Right lobe of liver (tissue), 6 donors: ENCODE data around the gene TMEM187. TPM values are rescaled to one million over a fixed set of nuclear protein-coding genes. Genes with fewer than 3 reads are reported as not detected.
A peak's percentile ranks its signal among the peaks of the same experiment; 100 is the strongest.

Source experiments
- ATAC-seq, 4 donors: fragments of 200-7000 bp; cut with Tn5 transposase; one replicate each; pipeline ENCODE4 v1.9.1; 2020; ENCODE audit warnings: mild to moderate bottlenecking in 4 of 4, moderate library complexity in 4 of 4
- DNase-seq, 3 donors: peaks; one replicate each; pipeline ENCODE4 v3.0.0-alpha.2; 2020
- H3K27ac ChIP-seq, 3 donors: fragments of 200-600 bp; one replicate each; pipeline ENCODE4 v1.8.0; 2022
- H3K27me3 ChIP-seq, 2 donors: fragments of 200-600 bp; one replicate each; pipeline ENCODE4 v1.8.0; 2022
- H3K36me3 ChIP-seq, 4 donors: fragments of 200-600 bp; sonication (generic) in 1 of 4; one replicate each; pipeline versions ENCODE4 v1.5.1 to v1.8.0; 2017 to 2022; ENCODE audit warnings: control low read depth in 1 of 4
- H3K4me1 ChIP-seq, 4 donors: fragments of 200-600 bp; sonication (generic) in 1 of 4; one replicate each; pipeline versions ENCODE4 v1.5.1 to v1.8.0; 2017 to 2022; ENCODE audit warnings: control low read depth in 1 of 4
- H3K4me3 ChIP-seq, 3 donors: fragments of 200-600 bp; one replicate each; pipeline ENCODE4 v1.8.0; 2022
- H3K9me3 ChIP-seq, 4 donors: fragments of 200-600 bp; sonication (generic) in 1 of 4; one replicate each; pipeline versions ENCODE4 v1.5.1 to v1.8.0; 2017 to 2022; ENCODE audit warnings: control low read depth in 1 of 4
- POLR2A ChIP-seq: fragments of 450-650 bp; IDR thresholded peaks from one replicate; pipeline ENCODE4 v1.6.1; 2017; ENCODE audit warnings: antibody characterized with exemption, mild to moderate bottlenecking
- WGBS: methylation state at CpG from one replicate; pipeline ENCODE4 v1.1.6; 2018; ENCODE audit warnings: low coverage, low lambda C conversion rate; ENCODE audit not compliant: insufficient coverage; ENCODE audit errors: missing lambda C conversion rate; 5-methylcytosine and 5-hydroxymethylcytosine counted together
- intact Hi-C, 2 donors: fragments of 100-400 bp; cut with DNase I; formaldehyde crosslinking; loops; one replicate each; pipeline versions ENCODE4 v1.11.2 to v1.14.1; 2022
- total RNA-seq, 6 experiments: library from RNA; depleted of rRNA in 2 of 6; stranded (reverse); fragments of >200 nt in 2 of 6; fragmentation: NEBNext Ultra II Directional in 3 of 6; extraction: Animal tissue kit (Norgen Biotek cat#: 25700) in 3 of 6; gene quantifications; one replicate each; pipeline versions ENCODE4 v1.1.0 to v1.2.4, GENCODE V29; 2016 to 2023
- TF ChIP-seq, protein P1 (sequence below), 4 donors: fragments of 200-600 bp in 3 of 4; fragments of 450-650 bp in 1 of 4; IDR thresholded peaks; one replicate each; pipeline versions ENCODE4 v1.5.1 to v1.8.0; 2016 to 2022; ENCODE audit warnings: antibody characterized with exemption in 4 of 4, mild to moderate bottlenecking in 2 of 4
- donor health status: DM: no; HTN: yes; CAD: no.
- donor health status: DM: no; HTN: no; CAD: no.
- donor health status: DM: no; HTN: no; CAD: no.
- donor health status: DM: no; HTN: yes; CAD: no.
- donor health status: DM: no; HTN: yes; CAD: no.

TMEM187 gene
- total RNA-seq, 6 experiments from 2014 or later: 3.8 to 10.3 (median 5.9) TPM

DNA sequence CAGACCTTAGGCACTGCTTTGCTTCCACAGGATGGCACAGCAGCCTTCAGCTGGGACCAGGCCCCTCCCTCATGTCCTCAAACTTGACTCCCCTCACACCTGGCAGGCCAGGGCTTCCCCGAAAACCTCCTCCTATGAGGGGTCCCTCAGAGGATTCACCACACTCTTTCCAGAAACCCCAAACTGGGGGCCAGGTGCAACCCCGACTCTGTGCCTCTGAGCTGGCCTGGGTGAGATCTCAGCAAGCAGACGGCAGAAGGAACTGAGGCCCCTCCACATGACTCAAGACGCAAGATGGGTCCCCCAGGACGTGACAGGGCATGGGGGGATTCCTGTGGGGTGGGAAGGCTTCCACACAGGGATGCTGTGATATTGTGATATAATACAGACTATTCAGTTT lies 7.1 kb upstream of the TMEM187 start:
- no peak overlapping the region for H3K4me3 ChIP-seq
- H3K9me3 ChIP-seq: no peaks in the 10 kb centered on the region
- ATAC-seq: no peak
- intact Hi-C loops: no loop called here
- no peak for DNase-seq
- H3K27ac ChIP-seq: no peak overlapping the region
- 87% methylated on average over 3 of the region's 5 CpGs for WGBS
- peaks cover 0 to 41% (median 0%) of the 10 kb centered on the region in 4 donors for H3K4me1 ChIP-seq
- no peak for TF ChIP-seq POLR2A
- TF ChIP-seq, protein P1, sequence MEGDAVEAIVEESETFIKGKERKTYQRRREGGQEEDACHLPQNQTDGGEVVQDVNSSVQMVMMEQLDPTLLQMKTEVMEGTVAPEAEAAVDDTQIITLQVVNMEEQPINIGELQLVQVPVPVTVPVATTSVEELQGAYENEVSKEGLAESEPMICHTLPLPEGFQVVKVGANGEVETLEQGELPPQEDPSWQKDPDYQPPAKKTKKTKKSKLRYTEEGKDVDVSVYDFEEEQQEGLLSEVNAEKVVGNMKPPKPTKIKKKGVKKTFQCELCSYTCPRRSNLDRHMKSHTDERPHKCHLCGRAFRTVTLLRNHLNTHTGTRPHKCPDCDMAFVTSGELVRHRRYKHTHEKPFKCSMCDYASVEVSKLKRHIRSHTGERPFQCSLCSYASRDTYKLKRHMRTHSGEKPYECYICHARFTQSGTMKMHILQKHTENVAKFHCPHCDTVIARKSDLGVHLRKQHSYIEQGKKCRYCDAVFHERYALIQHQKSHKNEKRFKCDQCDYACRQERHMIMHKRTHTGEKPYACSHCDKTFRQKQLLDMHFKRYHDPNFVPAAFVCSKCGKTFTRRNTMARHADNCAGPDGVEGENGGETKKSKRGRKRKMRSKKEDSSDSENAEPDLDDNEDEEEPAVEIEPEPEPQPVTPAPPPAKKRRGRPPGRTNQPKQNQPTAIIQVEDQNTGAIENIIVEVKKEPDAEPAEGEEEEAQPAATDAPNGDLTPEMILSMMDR (IDR thresholded peaks at IDR 0.05): no peak
- no peaks in the 10 kb centered on the region for H3K27me3 ChIP-seq
- peaks cover 0 to 39% (median 15%) of the 10 kb centered on the region in 4 donors for H3K36me3 ChIP-seq

DNA sequence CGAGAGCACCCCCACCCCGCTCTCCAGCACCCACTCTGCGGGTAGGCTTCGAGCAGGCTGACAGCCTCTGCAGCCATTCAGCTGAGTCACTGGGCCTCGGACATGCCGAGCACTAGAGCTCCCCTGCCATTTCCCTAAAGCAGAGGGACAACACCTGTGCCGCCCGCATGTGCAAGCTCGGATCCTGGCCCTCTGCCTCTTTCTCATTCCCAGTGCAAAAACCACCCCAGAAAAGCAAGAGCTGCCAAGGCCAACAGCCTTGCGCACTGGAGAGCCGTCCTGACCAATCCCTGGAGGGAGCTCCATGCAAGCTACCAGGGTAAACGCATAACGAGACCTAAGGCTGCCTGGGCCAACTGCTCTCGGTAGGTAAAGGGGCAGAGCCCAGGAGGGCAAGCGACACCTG lies 6.3 kb upstream of the TMEM187 start:
- H3K27ac ChIP-seq: peak overlapping the region in 2 of 3 donors; percentile 6 to 39
- ATAC-seq (peak; percentile 5 to 45 (median 42)), DNase-seq (peak; percentile 46 to 80 (median 77))
- no peaks in the 10 kb centered on the region for H3K9me3 ChIP-seq
- peaks cover 0 to 41% (median 0%) of the 10 kb centered on the region in 4 donors for H3K4me1 ChIP-seq
- H3K4me3 ChIP-seq: no peak overlapping the region
- intact Hi-C loops: no loop called here
- peaks cover 0 to 30% (median 11%) of the 10 kb centered on the region in 4 donors for H3K36me3 ChIP-seq
- 49% methylated on average over 12 of the region's 15 CpGs for WGBS
- no peaks in the 10 kb centered on the region for H3K27me3 ChIP-seq
- TF ChIP-seq, protein P1 (IDR thresholded peaks at IDR 0.05): no peak
- no peak for TF ChIP-seq POLR2A

DNA sequence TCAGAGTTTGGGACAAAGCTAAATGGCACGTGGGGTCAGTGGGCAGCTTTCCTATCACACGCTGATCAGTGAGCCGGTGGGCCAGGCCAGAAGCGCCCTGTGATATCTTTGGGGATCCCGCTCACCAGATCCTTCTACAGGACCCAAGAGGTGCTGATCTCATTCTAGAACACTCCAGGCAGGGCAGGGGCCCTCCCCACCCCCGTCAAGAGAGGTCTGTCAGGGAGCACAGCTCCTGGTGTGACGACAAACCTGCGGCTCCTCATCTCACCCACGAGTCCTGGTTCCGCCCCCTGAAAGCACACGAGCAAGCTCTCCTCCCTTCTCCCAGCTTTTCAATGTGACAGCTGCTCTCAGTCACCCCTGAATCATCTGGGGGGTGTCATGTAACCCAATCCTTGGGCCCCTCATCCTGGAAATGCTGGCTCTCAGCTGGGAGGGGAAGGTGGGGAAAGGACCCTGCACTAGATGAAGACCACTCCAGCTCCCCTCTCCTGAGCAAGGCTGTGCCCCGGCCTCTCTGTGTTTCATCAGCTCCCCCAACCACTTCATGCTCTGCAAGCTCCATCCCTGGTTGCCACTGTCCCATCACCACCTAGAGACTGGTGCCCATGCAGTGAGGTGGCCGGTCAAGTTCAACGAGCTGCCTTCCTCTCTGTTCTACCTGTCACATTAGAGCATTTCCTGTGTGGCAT lies 5.6 kb upstream of the TMEM187 start:
- peaks cover 0 to 41% (median 0%) of the 10 kb centered on the region in 4 donors for H3K4me1 ChIP-seq
- H3K27ac ChIP-seq: peak overlapping the region; percentile 6 to 45 (median 39)
- no peak overlapping the region for H3K4me3 ChIP-seq
- intact Hi-C loops: no loop called here
- TF ChIP-seq, protein P1 (IDR thresholded peaks at IDR 0.05): no peak
- TF ChIP-seq POLR2A: no peak
- DNase-seq (peak in 1 of 3 donors; percentile 48), ATAC-seq (no peak)
- H3K36me3 ChIP-seq: peaks cover 0 to 23% (median 5%) of the 10 kb centered on the region in 4 donors
- H3K9me3 ChIP-seq: no peaks in the 10 kb centered on the region
- WGBS: 53% methylated on average over 5 of the region's 14 CpGs
- H3K27me3 ChIP-seq: no peaks in the 10 kb centered on the region

DNA sequence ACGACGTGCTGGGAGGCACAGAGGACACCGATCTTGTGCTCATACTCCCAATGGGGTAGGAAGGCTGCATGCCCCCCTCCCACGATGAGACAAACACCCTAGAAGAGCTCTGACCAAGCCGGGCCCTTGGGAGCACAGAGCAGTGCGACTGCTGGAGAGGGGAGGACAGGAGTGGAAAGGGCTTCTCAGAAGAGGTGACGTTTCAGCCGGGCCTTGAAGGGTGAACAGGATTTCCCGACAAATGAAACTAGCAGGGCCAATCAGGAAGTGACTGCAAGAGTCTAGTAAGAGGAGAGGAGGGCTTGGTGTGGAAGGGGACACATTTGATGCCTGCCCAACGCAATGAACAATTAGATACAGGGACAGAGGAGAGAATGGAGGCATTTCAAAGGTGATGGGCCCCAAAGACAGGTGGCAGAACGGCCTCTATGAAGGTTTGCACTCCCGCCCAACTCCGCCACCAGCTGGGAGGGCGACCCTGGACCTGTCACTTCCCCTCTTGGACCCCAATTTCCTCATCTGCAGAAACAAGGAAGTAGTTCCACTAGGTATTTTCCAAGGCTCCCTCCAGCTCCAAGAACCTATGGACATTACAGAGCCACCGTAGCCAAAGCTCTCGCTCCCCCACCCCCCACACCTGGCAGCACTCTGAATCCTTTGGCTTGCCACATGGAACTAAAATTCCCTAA lies 4.9 kb upstream of the TMEM187 start:
- Histone ChIP-seq H3K27me3 (no peaks in the 10 kb centered on the region), H3K4me1 (peaks cover 0 to 41% (median 0%) of the 10 kb centered on the region in 4 donors), H3K27ac (peak overlapping the region in 2 of 3 donors; percentile 39 to 45), H3K4me3 (no peak overlapping the region), H3K9me3 (no peaks in the 10 kb centered on the region), H3K36me3 (peaks cover 0 to 16% (median 3%) of the 10 kb centered on the region in 4 donors)
- 62% methylated on average over 13 of the region's 16 CpGs for WGBS
- ATAC-seq (no peak), DNase-seq (peak in 1 of 3 donors; percentile 47)
- intact Hi-C loops: no loop called here
- TF ChIP-seq POLR2A: no peak
- TF ChIP-seq, protein P1 (IDR thresholded peaks at IDR 0.05): no peak
